CD4-positive, alpha-beta memory T cell (primary cell): ENCODE measurements around the gene GNAI2. TPM values are rescaled to one million over a fixed set of nuclear protein-coding genes. Genes with fewer than 3 reads are reported as not detected.

Source experiments
- CTCF ChIA-PET: fragments of 350-600 bp; sonication (Branson Sonifier 250); formaldehyde crosslinking; loops from one replicate; lab custom pipeline; 2021; ENCODE audit warnings: inconsistent platforms; ENCODE audit not compliant: partially characterized antibody; lab: Charles Lee
- POLR2A ChIA-PET: fragments of 350-600 bp; sonication (Branson Sonifier 250); formaldehyde crosslinking; loops from one replicate; lab custom pipeline; 2021; ENCODE audit not compliant: partially characterized antibody; lab: Charles Lee
- DNase-seq, 5 donors: peaks; one replicate each; pipeline versions ENCODE4 v3.0.0 to v3.0.0-alpha.2; 2020 to 2022; ENCODE audit warnings: mixed read lengths in 1 of 5
- H3K27ac ChIP-seq: one replicate; pipeline ENCODE4 v1.7.0; 2013; ENCODE audit warnings: low read depth, low read length
- H3K27me3 ChIP-seq: 2 replicates; pipeline ENCODE4 v1.7.0; 2013; ENCODE audit warnings: mild to moderate bottlenecking, low read length, moderate library complexity; ENCODE audit not compliant: insufficient read depth
- H3K36me3 ChIP-seq: 2 replicates; pipeline ENCODE4 v1.7.0; 2013; ENCODE audit warnings: mild to moderate bottlenecking, low read length, moderate library complexity; ENCODE audit not compliant: insufficient read depth
- H3K4me1 ChIP-seq: 2 replicates; pipeline ENCODE4 v1.7.0; 2013; ENCODE audit warnings: mild to moderate bottlenecking, low read length, moderate library complexity; ENCODE audit not compliant: insufficient read depth
- H3K4me3 ChIP-seq, 2 donors: one replicate each; pipeline ENCODE4 v1.7.0; 2013; ENCODE audit warnings: low read length in 2 of 2, mild to moderate bottlenecking in 1 of 2
- H3K9me3 ChIP-seq, 2 donors: one replicate each; pipeline ENCODE4 v1.7.0; 2013; ENCODE audit warnings: low read length in 2 of 2, control low read depth in 1 of 2; ENCODE audit not compliant: control insufficient read depth in 1 of 2
- H3K27ac Mint-ChIP-seq, 7 donors: one replicate each; pipeline ENCODE4 v1.8.0; 2020 to 2021; ENCODE audit warnings: mixed read lengths in 7 of 7, mild to moderate bottlenecking in 6 of 7, inconsistent platforms in 3 of 7, moderate library complexity in 3 of 7
- H3K27me3 Mint-ChIP-seq, 2 donors: one replicate each; pipeline ENCODE4 v1.8.0; 2020 to 2021; ENCODE audit warnings: mixed read lengths in 2 of 2
- H3K36me3 Mint-ChIP-seq, 2 donors: one replicate each; pipeline ENCODE4 v1.8.0; 2020 to 2021; ENCODE audit warnings: mixed read lengths in 2 of 2, inconsistent platforms in 1 of 2, mild to moderate bottlenecking in 1 of 2
- H3K4me1 Mint-ChIP-seq, 4 donors: one replicate each; pipeline ENCODE4 v1.8.0; 2020 to 2021; ENCODE audit warnings: mixed read lengths in 4 of 4, mild to moderate bottlenecking in 1 of 4
- H3K4me3 Mint-ChIP-seq, 8 donors: one replicate each; pipeline ENCODE4 v1.8.0; 2020 to 2021; ENCODE audit warnings: mixed read lengths in 8 of 8, mild to moderate bottlenecking in 7 of 8, moderate library complexity in 6 of 8, inconsistent platforms in 3 of 8
- H3K9me3 Mint-ChIP-seq, 8 donors: one replicate each; pipeline ENCODE4 v1.8.0; 2020 to 2021; ENCODE audit warnings: mixed read lengths in 8 of 8, mild to moderate bottlenecking in 5 of 8, inconsistent platforms in 3 of 8, moderate library complexity in 1 of 8
- intact Hi-C: fragments of 100-400 bp; cut with micrococcal nuclease; formaldehyde crosslinking; loops from one replicate; pipeline ENCODE4 v1.15.1; 2023
- polyA plus RNA-seq, 2 donors: library from polyadenylated mRNA; unstranded; fragments of 300-500 nt; fragmentation: Illumina TruSeq; gene quantifications; one replicate each; pipeline ENCODE4 v1.2.3, GENCODE V29; 2021
- total RNA-seq, 2 experiments: library from RNA; stranded (reverse); gene quantifications; one replicate each; pipeline ENCODE4 v1.2.3, GENCODE V29; 2021

GNAI2 gene
- total and polyA plus RNA-seq, 4 experiments from 2014 or later = 292 to 615 (median 416) TPM

- peak overlapping the region in 5 of 7 donors; percentile 72 to 100 (median 91) for H3K27ac Mint-ChIP-seq
- H3K36me3 ChIP-seq = no peaks in the 10 kb centered on the region
- peaks cover 20 to 61% (median 34%) of the 10 kb centered on the region in 4 donors for H3K4me1 Mint-ChIP-seq
- ChIA-PET CTCF (interaction anchor here (1.6 to 3.8 kb wide), 4 partner anchors 18 to 50 kb away, joined by 5 to 37 read pairs (median 14); partner anchors contain the start of genes HYAL2 and LSMEM2), POLR2A (interaction anchor here (0.9 to 9.2 kb wide), 5 partner anchors 9 to 54 kb away, joined by 3 to 178 read pairs (median 3); partner anchors contain the start of genes CYB561D2, HYAL2, NPRL2 and RASSF1)
- H3K9me3 ChIP-seq = no peaks in the 10 kb centered on the region
- H3K36me3 Mint-ChIP-seq = peaks cover 0 to 7% of the 10 kb centered on the region in 2 donors
- H3K4me3 Mint-ChIP-seq = peak overlapping the region in 2 of 8 donors; percentile 52 to 62
- H3K9me3 Mint-ChIP-seq = peaks cover 0 to 1% (median 0%) of the 10 kb centered on the region in 8 donors
- H3K27ac ChIP-seq = peak overlapping the region; percentile 90
- H3K4me3 ChIP-seq = no peak overlapping the region
- H3K4me1 ChIP-seq = peaks cover 32% of the 10 kb centered on the region
- intact Hi-C loops = no loop called here
- no peaks in the 10 kb centered on the region for H3K27me3 ChIP-seq
- no peaks in the 10 kb centered on the region for H3K27me3 Mint-ChIP-seq
- DNase-seq = peak in 1 of 5 donors; percentile 44
These were observed 60.8 kb downstream of the GNAI2 start for GRCh38 chr3:50296721-50297383.

- Mint-ChIP-seq H3K4me3 (peak overlapping the region in 4 of 8 donors; percentile 17 to 100 (median 98)), H3K36me3 (peaks cover 0 to 7% of the 10 kb centered on the region in 2 donors), H3K27me3 (no peaks in the 10 kb centered on the region), H3K9me3 (peaks cover 0 to 1% (median 0%) of the 10 kb centered on the region in 8 donors), H3K4me1 (peaks cover 18 to 58% (median 34%) of the 10 kb centered on the region in 4 donors), H3K27ac (peak overlapping the region; percentile 15 to 100 (median 99))
- H3K9me3 ChIP-seq = no peaks in the 10 kb centered on the region
- H3K27me3 ChIP-seq = no peaks in the 10 kb centered on the region
- H3K36me3 ChIP-seq = no peaks in the 10 kb centered on the region
- CTCF ChIA-PET = interaction anchor here (1.6 to 3.8 kb wide), 6 partner anchors 17 to 51 kb away, joined by 5 to 37 read pairs (median 12); partner anchors contain the start of genes HYAL2 and LSMEM2
- DNase-seq = peak in 1 of 5 donors; percentile 20
- intact Hi-C loops = no loop called here
- peak overlapping the region; percentile 90 for H3K27ac ChIP-seq
- POLR2A ChIA-PET = interaction anchor here (0.9 to 9.2 kb wide), 6 partner anchors 10 to 208 kb away, joined by 3 to 178 read pairs (median 4); partner anchors contain the start of genes CYB561D2, HYAL2, NPRL2 and RASSF1
- no peak overlapping the region for H3K4me3 ChIP-seq
- H3K4me1 ChIP-seq = peaks cover 32% of the 10 kb centered on the region
These were observed 61.4 kb downstream of the GNAI2 start for GRCh38 chr3:50297384-50297775.

GRCh38 chr3:50297896-50298725 is 62.1 kb downstream of the GNAI2 start:
- no peaks in the 10 kb centered on the region for H3K9me3 Mint-ChIP-seq
- H3K4me1 Mint-ChIP-seq = peaks cover 12 to 51% (median 27%) of the 10 kb centered on the region in 4 donors
- intact Hi-C loops = loop anchor here (2.0 kb wide), 1 partner anchor 31 kb away; the partner anchor contains the start of gene TUSC2
- Histone ChIP-seq H3K36me3 (no peaks in the 10 kb centered on the region), H3K9me3 (no peaks in the 10 kb centered on the region), H3K27ac (peak overlapping the region; percentile 90), H3K27me3 (no peaks in the 10 kb centered on the region), H3K4me1 (peaks cover 25% of the 10 kb centered on the region), H3K4me3 (peak overlapping the region; percentile 74 to 85)
- H3K27ac Mint-ChIP-seq = peak overlapping the region; percentile 95 to 100 (median 100)
- peaks cover 0 to 7% of the 10 kb centered on the region in 2 donors for H3K36me3 Mint-ChIP-seq
- ChIA-PET CTCF (interaction anchor here (1.0 to 3.8 kb wide), 13 partner anchors 14 to 103 kb away, joined by 3 to 37 read pairs (median 5); partner anchors contain the start of genes GNAI2, HYAL2 and LSMEM2), POLR2A (interaction anchor here (0.8 to 9.2 kb wide), 16 partner anchors 8 to 958 kb away, joined by 3 to 178 read pairs (median 8); partner anchors contain the start of genes CYB561D2, GNAI2, HEMK1 and HYAL2)
- H3K27me3 Mint-ChIP-seq = no peaks in the 10 kb centered on the region
- DNase-seq = peak in 2 of 5 donors; percentile 18 to 38
- peak overlapping the region; percentile 95 to 100 (median 97) for H3K4me3 Mint-ChIP-seq

- peaks cover 0 to 7% of the 10 kb centered on the region in 2 donors for H3K36me3 Mint-ChIP-seq
- no peaks in the 10 kb centered on the region for H3K27me3 Mint-ChIP-seq
- peak; percentile 100 for DNase-seq
- no peaks in the 10 kb centered on the region for H3K27me3 ChIP-seq
- no peaks in the 10 kb centered on the region for H3K9me3 ChIP-seq
- peak within 1 kb of the TSS; percentile 90 for H3K27ac ChIP-seq
- H3K4me3 Mint-ChIP-seq = peak within 1 kb of the TSS; percentile 95 to 100 (median 97)
- H3K9me3 Mint-ChIP-seq = no peaks in the 10 kb centered on the region
- H3K36me3 ChIP-seq = no peaks in the 10 kb centered on the region
- H3K4me3 ChIP-seq = peak within 1 kb of the TSS; percentile 74 to 85
- H3K4me1 ChIP-seq = peaks cover 25% of the 10 kb centered on the region
- CTCF ChIA-PET = interaction anchor here (0.8 to 3.8 kb wide), 17 partner anchors 15 to 104 kb away, joined by 3 to 37 read pairs (median 5); partner anchors contain the start of genes GNAI2, HYAL2, LSMEM2 and TUSC2
- H3K27ac Mint-ChIP-seq = peak within 1 kb of the TSS; percentile 95 to 100 (median 100)
- POLR2A ChIA-PET = interaction anchor here (0.5 to 9.2 kb wide), 23 partner anchors 9 to 1252 kb away, joined by 3 to 178 read pairs (median 5); partner anchors contain the start of genes C3orf18, CYB561D2, GNAI2 and HEMK1
- intact Hi-C loops = loop anchor here (1.0 to 2.0 kb wide), 8 partner anchors 22 to 360 kb away; partner anchors contain the start of genes CYB561D2, NPRL2, TMEM115 and TUSC2
- peaks cover 12 to 47% (median 26%) of the 10 kb centered on the region in 4 donors for H3K4me1 Mint-ChIP-seq
These were observed 63.0 kb downstream of the GNAI2 start, which contains the start of the genes HYAL3 and NAA80 for GRCh38 chr3:50298836-50299637. HYAL3 (minus strand) TSS chr3:50299405; CDS start chr3:50295602, 3,803 bp downstream. NAA80 (minus strand) TSS chr3:50299405; CDS start chr3:50297463, 1,942 bp downstream.

- H3K4me3 Mint-ChIP-seq = peak overlapping the region; percentile 95 to 100 (median 97)
- H3K27me3 Mint-ChIP-seq = no peaks in the 10 kb centered on the region
- no peaks in the 10 kb centered on the region for H3K9me3 ChIP-seq
- peak overlapping the region; percentile 95 to 100 (median 100) for H3K27ac Mint-ChIP-seq
- no peak for DNase-seq
- H3K27me3 ChIP-seq = no peaks in the 10 kb centered on the region
- H3K4me1 Mint-ChIP-seq = peaks cover 12 to 47% (median 26%) of the 10 kb centered on the region in 4 donors
- intact Hi-C loops = loop anchor here (1.0 to 2.0 kb wide), 8 partner anchors 22 to 360 kb away; partner anchors contain the start of genes CYB561D2, NPRL2, TMEM115 and TUSC2
- H3K27ac ChIP-seq = peak overlapping the region; percentile 90
- ChIA-PET POLR2A (interaction anchor here (1.0 to 9.2 kb wide), 17 partner anchors 10 to 1090 kb away, joined by 3 to 178 read pairs (median 7); partner anchors contain the start of genes CYB561D2, GNAI2, HEMK1 and HYAL2), CTCF (interaction anchor here (0.9 to 3.8 kb wide), 12 partner anchors 15 to 105 kb away, joined by 3 to 37 read pairs (median 5); partner anchors contain the start of genes GNAI2, HYAL2 and TUSC2)
- no peaks in the 10 kb centered on the region for H3K9me3 Mint-ChIP-seq
- H3K4me1 ChIP-seq = peaks cover 25% of the 10 kb centered on the region
- H3K36me3 ChIP-seq = no peaks in the 10 kb centered on the region
- peak overlapping the region; percentile 57 to 64 for H3K4me3 ChIP-seq
- peaks cover 0 to 7% of the 10 kb centered on the region in 2 donors for H3K36me3 Mint-ChIP-seq
These were observed 63.6 kb downstream of the GNAI2 start for GRCh38 chr3:50299638-50299928.
